H1 (cell line): ENCODE data around the gene USPL1. TPM values are rescaled to one million over a fixed set of nuclear protein-coding genes. Genes with fewer than 3 reads are reported as not detected.

Experiments
- CTCF ChIA-PET: fragments of 300-600 bp; sonication (Branson Sonifier 250); formaldehyde crosslinking; loops from one replicate; lab custom pipeline; 2021; ENCODE audit not compliant: partially characterized antibody; lab: Charles Lee
- POLR2A ChIA-PET: fragments of 300-600 bp; sonication (Branson Sonifier 250); formaldehyde crosslinking; loops from one replicate; lab custom pipeline; 2021; ENCODE audit warnings: inconsistent platforms; ENCODE audit not compliant: partially characterized antibody; lab: Charles Lee
- DNase-seq, 2 experiments: peaks; one replicate each; pipeline versions ENCODE4 v3.0.0 to v3.0.0-alpha.2; 2010 to 2022; ENCODE audit warnings: low spot score in 2 of 2, low read depth in 1 of 2, mixed read lengths in 1 of 2
- FAIRE-seq: peaks from 2 replicates; lab custom pipeline; 2011; peaks lifted over from hg19 to GRCh38; lab: Jason Lieb, UNC
- H2AFZ ChIP-seq: 2 replicates; pipeline ENCODE4 v1.8.1; 2012; ENCODE audit warnings: low read length, inconsistent platforms
- H2AK5ac ChIP-seq: 2 replicates; pipeline ENCODE4 v1.6.1; 2013; ENCODE audit warnings: low read depth, low read length
- H2BK120ac ChIP-seq: replicated peaks from 2 replicates; pipeline ENCODE3; 2013; ENCODE audit warnings: low read depth, low read length, inconsistent platforms
- H2BK12ac ChIP-seq: 2 replicates; pipeline ENCODE4 v1.6.1; 2013; ENCODE audit warnings: low read depth, low read length
- H2BK15ac ChIP-seq: 2 replicates; pipeline ENCODE4 v1.6.1; 2013; ENCODE audit warnings: low read length
- H2BK20ac ChIP-seq: 2 replicates; pipeline ENCODE4 v1.6.1; 2013; ENCODE audit warnings: low read length
- H2BK5ac ChIP-seq: 2 replicates; pipeline ENCODE4 v1.6.1; 2013; ENCODE audit warnings: low read depth, low read length
- H3K14ac ChIP-seq: 2 replicates; pipeline ENCODE4 v1.6.1; 2013; ENCODE audit warnings: inconsistent platforms; ENCODE audit not compliant: insufficient read length
- H3K18ac ChIP-seq: 2 replicates; pipeline ENCODE4 v1.6.1; 2013; ENCODE audit warnings: low read length; ENCODE audit errors: extremely low read depth
- H3K23ac ChIP-seq: 2 replicates; pipeline ENCODE4 v1.6.1; 2013; ENCODE audit warnings: inconsistent platforms; ENCODE audit not compliant: insufficient read length
- H3K23me2 ChIP-seq: 2 replicates; pipeline ENCODE4 v1.6.1; 2013; ENCODE audit warnings: low read depth, low read length
- H3K27ac ChIP-seq: 2 replicates; pipeline ENCODE4 v1.6.1; 2011; ENCODE audit warnings: low read depth, low read length, inconsistent platforms
- H3K27me3 ChIP-seq, 4 experiments: replicated peaks in 1 of 4; 1 replicate in 1 of 4; 2 replicates in 3 of 4; pipeline versions ENCODE4 v1.6.1 to v1.8.1; 2011 to 2013; ENCODE audit warnings: low read length in 3 of 4, mild to moderate bottlenecking in 3 of 4, inconsistent platforms in 2 of 4, mixed read lengths in 2 of 4, moderate library complexity in 1 of 4; ENCODE audit not compliant: control insufficient read depth in 3 of 4, insufficient read depth in 3 of 4; ENCODE audit errors: extremely low read depth in 1 of 4
- H3K36me3 ChIP-seq, 4 experiments: 2 replicates each; pipeline versions ENCODE4 v1.6.1 to v1.8.1; 2011 to 2013; ENCODE audit warnings: mild to moderate bottlenecking in 4 of 4, low read length in 3 of 4, moderate library complexity in 2 of 4, control low read depth in 1 of 4, inconsistent platforms in 1 of 4; ENCODE audit not compliant: insufficient read depth in 4 of 4, control insufficient read depth in 2 of 4
- H3K4ac ChIP-seq: replicated peaks from 2 replicates; pipeline ENCODE3; 2013; ENCODE audit warnings: low read length, low read depth, mixed read lengths, inconsistent platforms; ENCODE audit not compliant: insufficient read length
- H3K4me1 ChIP-seq, 4 experiments: replicated peaks in 1 of 4; 1 replicate in 1 of 4; 2 replicates in 3 of 4; pipeline versions ENCODE4 v1.6.1 to v1.8.1; 2011 to 2013; ENCODE audit warnings: low read length in 3 of 4, inconsistent platforms in 2 of 4, mixed read lengths in 1 of 4; ENCODE audit not compliant: insufficient read depth in 4 of 4, control insufficient read depth in 3 of 4
- H3K4me2 ChIP-seq, 2 experiments: 2 replicates each; pipeline versions ENCODE4 v1.6.1 to v1.8.1; 2011 to 2013; ENCODE audit warnings: low read depth in 2 of 2, low read length in 2 of 2, control low read depth in 1 of 2, inconsistent platforms in 1 of 2, mild to moderate bottlenecking in 1 of 2; ENCODE audit not compliant: insufficient read depth in 1 of 2
- H3K4me3 ChIP-seq, 4 experiments: fragments of 200-600, 300-600 bp in 1 of 4; sonication (generic), shearing (Covaris generic), sonication (Bioruptor Twin) in 1 of 4; 2 replicates each; pipeline versions ENCODE4 v1.5.1 to v1.8.1; 2011 to 2016; ENCODE audit warnings: low read length in 4 of 4, low read depth in 3 of 4, control low read depth in 2 of 4, inconsistent platforms in 2 of 4, mild to moderate bottlenecking in 2 of 4, mixed read lengths in 1 of 4, moderate library complexity in 1 of 4; ENCODE audit not compliant: insufficient read depth in 2 of 4; ENCODE audit errors: extremely low read depth in 1 of 4
- H3K56ac ChIP-seq: replicated peaks from 2 replicates; pipeline ENCODE3; 2013; ENCODE audit warnings: low read depth, mild to moderate bottlenecking, mixed read lengths, low read length, inconsistent platforms; ENCODE audit not compliant: insufficient read length
- H3K79me1 ChIP-seq: 2 replicates; pipeline ENCODE4 v1.6.1; 2013; ENCODE audit warnings: low read depth, low read length, control low read depth
- H3K79me2 ChIP-seq, 2 experiments: 2 replicates each; pipeline versions ENCODE4 v1.6.1 to v1.8.1; 2012 to 2013; ENCODE audit warnings: low read length in 2 of 2, mild to moderate bottlenecking in 2 of 2, inconsistent platforms in 1 of 2; ENCODE audit not compliant: insufficient read depth in 2 of 2, control insufficient read depth in 1 of 2
- H3K9ac ChIP-seq, 4 experiments: replicated peaks in 1 of 4; 1 replicate in 1 of 4; 2 replicates in 3 of 4; pipeline versions ENCODE4 v1.6.1 to v1.8.1; 2011 to 2013; ENCODE audit warnings: low read depth in 3 of 4, low read length in 3 of 4, control low read depth in 2 of 4, mild to moderate bottlenecking in 2 of 4, moderate library complexity in 2 of 4, inconsistent platforms in 1 of 4; ENCODE audit errors: extremely low read depth in 1 of 4
- H3K9me3 ChIP-seq, 2 experiments: 2 replicates each; pipeline versions ENCODE4 v1.6.1 to v1.8.1; 2012 to 2013; ENCODE audit warnings: mild to moderate bottlenecking in 2 of 2, moderate library complexity in 2 of 2, control low read depth in 1 of 2, inconsistent platforms in 1 of 2, low read depth in 1 of 2, low read length in 1 of 2, mixed read lengths in 1 of 2; ENCODE audit not compliant: insufficient read depth in 2 of 2
- H4K20me1 ChIP-seq, 2 experiments: replicated peaks in 1 of 2; 2 replicates each; pipeline versions ENCODE3 to v1.8.1; 2011 to 2013; ENCODE audit warnings: inconsistent platforms in 2 of 2, low read length in 2 of 2, mild to moderate bottlenecking in 1 of 2; ENCODE audit not compliant: insufficient read depth in 2 of 2, control insufficient read depth in 1 of 2
- H4K5ac ChIP-seq: 2 replicates; pipeline ENCODE4 v1.6.1; 2013; ENCODE audit warnings: low read length, low read depth, mixed read lengths, inconsistent platforms; ENCODE audit not compliant: insufficient read length
- H4K8ac ChIP-seq: 2 replicates; pipeline ENCODE4 v1.8.0; 2013; ENCODE audit warnings: mild to moderate bottlenecking, moderate library complexity, low read length, inconsistent platforms; ENCODE audit not compliant: insufficient read depth; ENCODE audit errors: extremely low read depth
- H4K91ac ChIP-seq: replicated peaks from 2 replicates; pipeline ENCODE3; 2013; ENCODE audit warnings: low read length, mixed read lengths, inconsistent platforms; ENCODE audit not compliant: insufficient read length
- ATF3 ChIP-seq: IDR thresholded peaks from 2 replicates; pipeline ENCODE4 v1.6.1; 2011; ENCODE audit warnings: low read depth, mild to moderate bottlenecking, low read length; ENCODE audit not compliant: insufficient read depth
- CTCF ChIP-seq, 3 experiments: IDR thresholded peaks; 1 replicate in 2 of 3; 2 replicates in 1 of 3; pipeline versions ENCODE4 v1.5.1 to v1.6.1; 2011; ENCODE audit warnings: low read length in 3 of 3, mild to moderate bottlenecking in 3 of 3, inconsistent platforms in 2 of 3, low read depth in 1 of 3, moderate library complexity in 1 of 3; ENCODE audit not compliant: insufficient read depth in 1 of 3; ENCODE audit errors: control extremely low read depth in 1 of 3
- EP300 ChIP-seq, 2 experiments: IDR thresholded peaks; 1 replicate in 1 of 2; 2 replicates in 1 of 2; pipeline ENCODE4 v1.6.1; 2011 to 2012; ENCODE audit warnings: low read depth in 2 of 2, low read length in 2 of 2, mild to moderate bottlenecking in 2 of 2, borderline replicate concordance in 1 of 2, inconsistent platforms in 1 of 2, moderate library complexity in 1 of 2
- FOSL1 ChIP-seq: IDR thresholded peaks from 2 replicates; pipeline ENCODE4 v1.6.1; 2011; ENCODE audit warnings: mild to moderate bottlenecking, low read depth, low read length, moderate library complexity; ENCODE audit not compliant: insufficient read depth
- JUND ChIP-seq: IDR thresholded peaks from 2 replicates; pipeline ENCODE4 v1.6.1; 2011; ENCODE audit warnings: mild to moderate bottlenecking, improper control_type of control experiment, low read length
- MAFK ChIP-seq: IDR thresholded peaks from 2 replicates; pipeline ENCODE4 v1.6.1; 2012; ENCODE audit warnings: low read depth, mild to moderate bottlenecking, improper control_type of control experiment, low read length
- NRF1 ChIP-seq: IDR thresholded peaks from 2 replicates; pipeline ENCODE4 v1.6.1; 2011; ENCODE audit warnings: mild to moderate bottlenecking, low read depth, low read length, improper control_type of control experiment
- POU5F1 ChIP-seq: IDR thresholded peaks from 2 replicates; pipeline ENCODE4 v1.6.1; 2011; ENCODE audit warnings: low read depth, mild to moderate bottlenecking, low read length, moderate library complexity
- SIRT6 ChIP-seq: IDR thresholded peaks from one replicate; pipeline ENCODE4 v1.7.1; 2012; ENCODE audit warnings: low read length, inconsistent platforms
- SP2 ChIP-seq: IDR thresholded peaks from 2 replicates; pipeline ENCODE4 v1.6.1; 2012; ENCODE audit warnings: mild to moderate bottlenecking, low read length, inconsistent platforms
- WGBS, 2 experiments: shearing (Covaris generic) in 1 of 2; methylation state at CpG; one replicate each; pipeline versions ENCODE4 v1.1.6 to v1.1.7; 2013 to 2015; ENCODE audit warnings: low lambda C conversion rate in 2 of 2, mixed read lengths in 2 of 2, inconsistent platforms in 1 of 2, low coverage in 1 of 2, missing lambda C conversion rate in 1 of 2; ENCODE audit not compliant: insufficient replicate concordance in 2 of 2, insufficient coverage in 1 of 2, insufficient read length in 1 of 2; ENCODE audit errors: extremely low coverage in 1 of 2, missing lambda C conversion rate in 1 of 2; 5-methylcytosine and 5-hydroxymethylcytosine counted together
- polyA plus RNA-seq, 7 experiments: library from polyadenylated mRNA; depleted of rRNA in 3 of 7; stranded (reverse) in 5 of 7; unstranded in 2 of 7; fragments of >200 nt in 5 of 7; fragments of 200-250 nt in 2 of 7; gene quantifications; 1 replicate in 5 of 7; 2 replicates in 1 of 7; 4 replicates in 1 of 7; pipeline versions ENCODE4 v1.2.1 to v1.2.3, GENCODE V29; 2011 to 2013; ENCODE audit warnings: missing spikeins in 2 of 7, mixed read lengths in 2 of 7
- total RNA-seq: library from RNA; stranded (reverse); fragmentation: NEBNext Ultra II Directional; extraction: Animal tissue kit (Norgen Biotek cat#: 25700); gene quantifications from 2 replicates; pipeline ENCODE4 v1.2.1, GENCODE V29; 2021

USPL1 gene
- total and polyA plus RNA-seq, 2 of the 8 experiments (the other 6 are each of a cell fraction or from before 2014, with no cell fraction given), result 6.3 to 17.1 TPM

DNA sequence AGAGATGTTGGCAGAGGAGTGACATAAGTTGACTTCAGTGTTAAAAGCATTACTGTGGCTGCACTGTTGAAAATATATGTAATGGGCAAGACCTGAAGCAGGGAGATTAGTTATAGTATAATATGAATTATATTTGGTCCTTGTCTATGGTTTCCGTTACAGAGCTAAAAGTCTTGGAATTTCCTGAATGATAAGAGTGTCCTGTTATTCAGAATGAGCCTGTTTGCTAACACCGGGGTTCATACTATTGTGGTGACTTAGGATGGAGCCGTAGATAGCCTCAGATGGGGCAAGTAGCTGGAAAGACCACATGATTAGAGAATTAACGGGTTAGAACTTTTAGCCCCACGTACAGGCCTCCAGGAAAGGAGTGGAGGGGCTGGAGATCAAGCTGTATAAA lies 5.7 kb downstream of the USPL1 start:
- no peak overlapping the region for H2BK120ac ChIP-seq
- H3K9me3 ChIP-seq, result no peaks in the 10 kb centered on the region
- peaks cover 2% of the 10 kb centered on the region; the same call in 1 of the 2 replicates for H3K79me1 ChIP-seq
- peaks cover 13 to 73% of the 10 kb centered on the region in 2 experiments for H3K79me2 ChIP-seq
- no peak overlapping the region for H2BK20ac ChIP-seq
- FAIRE-seq (no peak), DNase-seq (no peak)
- H3K23me2 ChIP-seq, result 0 out of 2 replicates have a peak, but pooled peaks cover 5% of the 10 kb centered on the region
- WGBS, 2 experiments, result 73% methylated on average over 5 of the region's 5 CpGs; no CpG with 5 or more reads in 1 of the 2 experiments
- no peak overlapping the region for H3K23ac ChIP-seq
- H3K56ac ChIP-seq, result no peak overlapping the region
- H3K18ac ChIP-seq, result no peak overlapping the region
- H3K4ac ChIP-seq, result no peak overlapping the region
- H3K27ac ChIP-seq, result no peak overlapping the region
- H3K4me3 ChIP-seq, result no peak overlapping the region
- H2BK15ac ChIP-seq, result no peak overlapping the region
- no peak overlapping the region for H2AFZ ChIP-seq
- H3K4me2 ChIP-seq, result no peak overlapping the region
- H3K36me3 ChIP-seq, result peaks cover 2 to 20% (median 7%) of the 10 kb centered on the region in 4 experiments; a peak in 7 of 8 replicates
- H3K9ac ChIP-seq, result no peak overlapping the region
- ChIA-PET POLR2A (interaction anchor here (1.1 kb wide), 1 partner anchor 42 kb away, joined by 3 read pairs; no protein-coding TSS in a partner anchor), CTCF (interaction anchor here (1.1 to 2.1 kb wide), 2 partner anchors 16 to 179 kb away, joined by 4 to 6 read pairs; no protein-coding TSS in a partner anchor)
- no peak overlapping the region for H2BK5ac ChIP-seq
- H4K8ac ChIP-seq, result no peak overlapping the region
- H4K5ac ChIP-seq, result no peak overlapping the region
- no peak overlapping the region for H2AK5ac ChIP-seq
- H3K14ac ChIP-seq, result no peak overlapping the region
- H4K91ac ChIP-seq, result no peak overlapping the region
- no peak overlapping the region for H2BK12ac ChIP-seq
- no peaks in the 10 kb centered on the region for H3K27me3 ChIP-seq
- peaks cover 0 to 8% of the 10 kb centered on the region in 2 experiments for H4K20me1 ChIP-seq
- 0 out of 7 replicates have a peak, but pooled peaks cover 0 to 3% (median 1%) of the 10 kb centered on the region in 4 experiments for H3K4me1 ChIP-seq
- TF ChIP-seq EP300 (IDR thresholded peaks at IDR 0.05; ENCODE audit: borderline replicate concordance in 1 of 2, low read depth in 2 of 2, low read length in 2 of 2), result no peak
- no peak for TF ChIP-seq POU5F1
- no peak for TF ChIP-seq NRF1
- no peak for TF ChIP-seq SP2
- TF ChIP-seq MAFK, result no peak
- TF ChIP-seq CTCF (IDR thresholded peaks at IDR 0.05; ENCODE audit: control extremely low read depth in 1 of 3, insufficient read depth in 1 of 3, low read depth in 1 of 3, low read length in 3 of 3), result no peak
- no peak for TF ChIP-seq FOSL1
- TF ChIP-seq SIRT6, result no peak
- no peak for TF ChIP-seq ATF3
- no peak for TF ChIP-seq JUND
